Measurements from ENCODE around the gene CEP131. TPM values are rescaled to one million over a fixed set of nuclear protein-coding genes. Genes with fewer than 3 reads are reported as not detected.

CEP131 gene
- total and polyA plus RNA-seq, 2 of the 8 experiments (the other 6 are each of a cell fraction or from before 2014, with no cell fraction given) = 5.9 to 23.2 TPM

GRCh38 chr17:81169870-81170309 lies 52.9 kb downstream of the CEP131 start (continued):
- TF ChIP-seq RXRA (IDR thresholded peaks at IDR 0.05; ENCODE audit: insufficient read depth, low read depth, low read length) (no peak), POLR2A (IDR thresholded peaks at IDR 0.05; ENCODE audit: control extremely low read depth in 1 of 2, low read depth in 2 of 2, low read length in 2 of 2) (no peak), HDAC2 (IDR thresholded peaks at IDR 0.05; ENCODE audit: borderline replicate concordance in 1 of 2, low read depth in 2 of 2, low read length in 2 of 2) (no peak), BACH1 (IDR thresholded peaks at IDR 0.05; ENCODE audit: low read length) (no peak), KDM5A (IDR thresholded peaks at IDR 0.05; ENCODE audit: low read length) (no peak), RFX5 (IDR thresholded peaks at IDR 0.05; ENCODE audit: borderline replicate concordance, low read depth, low read length) (no peak), EGR1 (IDR thresholded peaks at IDR 0.05; ENCODE audit: borderline replicate concordance, low read depth, low read length) (no peak), PHF8 (conservative IDR thresholded peaks at IDR 0.05; ENCODE audit: low read depth, low read length) (no peak)
- TF ChIP-seq, protein P1, sequence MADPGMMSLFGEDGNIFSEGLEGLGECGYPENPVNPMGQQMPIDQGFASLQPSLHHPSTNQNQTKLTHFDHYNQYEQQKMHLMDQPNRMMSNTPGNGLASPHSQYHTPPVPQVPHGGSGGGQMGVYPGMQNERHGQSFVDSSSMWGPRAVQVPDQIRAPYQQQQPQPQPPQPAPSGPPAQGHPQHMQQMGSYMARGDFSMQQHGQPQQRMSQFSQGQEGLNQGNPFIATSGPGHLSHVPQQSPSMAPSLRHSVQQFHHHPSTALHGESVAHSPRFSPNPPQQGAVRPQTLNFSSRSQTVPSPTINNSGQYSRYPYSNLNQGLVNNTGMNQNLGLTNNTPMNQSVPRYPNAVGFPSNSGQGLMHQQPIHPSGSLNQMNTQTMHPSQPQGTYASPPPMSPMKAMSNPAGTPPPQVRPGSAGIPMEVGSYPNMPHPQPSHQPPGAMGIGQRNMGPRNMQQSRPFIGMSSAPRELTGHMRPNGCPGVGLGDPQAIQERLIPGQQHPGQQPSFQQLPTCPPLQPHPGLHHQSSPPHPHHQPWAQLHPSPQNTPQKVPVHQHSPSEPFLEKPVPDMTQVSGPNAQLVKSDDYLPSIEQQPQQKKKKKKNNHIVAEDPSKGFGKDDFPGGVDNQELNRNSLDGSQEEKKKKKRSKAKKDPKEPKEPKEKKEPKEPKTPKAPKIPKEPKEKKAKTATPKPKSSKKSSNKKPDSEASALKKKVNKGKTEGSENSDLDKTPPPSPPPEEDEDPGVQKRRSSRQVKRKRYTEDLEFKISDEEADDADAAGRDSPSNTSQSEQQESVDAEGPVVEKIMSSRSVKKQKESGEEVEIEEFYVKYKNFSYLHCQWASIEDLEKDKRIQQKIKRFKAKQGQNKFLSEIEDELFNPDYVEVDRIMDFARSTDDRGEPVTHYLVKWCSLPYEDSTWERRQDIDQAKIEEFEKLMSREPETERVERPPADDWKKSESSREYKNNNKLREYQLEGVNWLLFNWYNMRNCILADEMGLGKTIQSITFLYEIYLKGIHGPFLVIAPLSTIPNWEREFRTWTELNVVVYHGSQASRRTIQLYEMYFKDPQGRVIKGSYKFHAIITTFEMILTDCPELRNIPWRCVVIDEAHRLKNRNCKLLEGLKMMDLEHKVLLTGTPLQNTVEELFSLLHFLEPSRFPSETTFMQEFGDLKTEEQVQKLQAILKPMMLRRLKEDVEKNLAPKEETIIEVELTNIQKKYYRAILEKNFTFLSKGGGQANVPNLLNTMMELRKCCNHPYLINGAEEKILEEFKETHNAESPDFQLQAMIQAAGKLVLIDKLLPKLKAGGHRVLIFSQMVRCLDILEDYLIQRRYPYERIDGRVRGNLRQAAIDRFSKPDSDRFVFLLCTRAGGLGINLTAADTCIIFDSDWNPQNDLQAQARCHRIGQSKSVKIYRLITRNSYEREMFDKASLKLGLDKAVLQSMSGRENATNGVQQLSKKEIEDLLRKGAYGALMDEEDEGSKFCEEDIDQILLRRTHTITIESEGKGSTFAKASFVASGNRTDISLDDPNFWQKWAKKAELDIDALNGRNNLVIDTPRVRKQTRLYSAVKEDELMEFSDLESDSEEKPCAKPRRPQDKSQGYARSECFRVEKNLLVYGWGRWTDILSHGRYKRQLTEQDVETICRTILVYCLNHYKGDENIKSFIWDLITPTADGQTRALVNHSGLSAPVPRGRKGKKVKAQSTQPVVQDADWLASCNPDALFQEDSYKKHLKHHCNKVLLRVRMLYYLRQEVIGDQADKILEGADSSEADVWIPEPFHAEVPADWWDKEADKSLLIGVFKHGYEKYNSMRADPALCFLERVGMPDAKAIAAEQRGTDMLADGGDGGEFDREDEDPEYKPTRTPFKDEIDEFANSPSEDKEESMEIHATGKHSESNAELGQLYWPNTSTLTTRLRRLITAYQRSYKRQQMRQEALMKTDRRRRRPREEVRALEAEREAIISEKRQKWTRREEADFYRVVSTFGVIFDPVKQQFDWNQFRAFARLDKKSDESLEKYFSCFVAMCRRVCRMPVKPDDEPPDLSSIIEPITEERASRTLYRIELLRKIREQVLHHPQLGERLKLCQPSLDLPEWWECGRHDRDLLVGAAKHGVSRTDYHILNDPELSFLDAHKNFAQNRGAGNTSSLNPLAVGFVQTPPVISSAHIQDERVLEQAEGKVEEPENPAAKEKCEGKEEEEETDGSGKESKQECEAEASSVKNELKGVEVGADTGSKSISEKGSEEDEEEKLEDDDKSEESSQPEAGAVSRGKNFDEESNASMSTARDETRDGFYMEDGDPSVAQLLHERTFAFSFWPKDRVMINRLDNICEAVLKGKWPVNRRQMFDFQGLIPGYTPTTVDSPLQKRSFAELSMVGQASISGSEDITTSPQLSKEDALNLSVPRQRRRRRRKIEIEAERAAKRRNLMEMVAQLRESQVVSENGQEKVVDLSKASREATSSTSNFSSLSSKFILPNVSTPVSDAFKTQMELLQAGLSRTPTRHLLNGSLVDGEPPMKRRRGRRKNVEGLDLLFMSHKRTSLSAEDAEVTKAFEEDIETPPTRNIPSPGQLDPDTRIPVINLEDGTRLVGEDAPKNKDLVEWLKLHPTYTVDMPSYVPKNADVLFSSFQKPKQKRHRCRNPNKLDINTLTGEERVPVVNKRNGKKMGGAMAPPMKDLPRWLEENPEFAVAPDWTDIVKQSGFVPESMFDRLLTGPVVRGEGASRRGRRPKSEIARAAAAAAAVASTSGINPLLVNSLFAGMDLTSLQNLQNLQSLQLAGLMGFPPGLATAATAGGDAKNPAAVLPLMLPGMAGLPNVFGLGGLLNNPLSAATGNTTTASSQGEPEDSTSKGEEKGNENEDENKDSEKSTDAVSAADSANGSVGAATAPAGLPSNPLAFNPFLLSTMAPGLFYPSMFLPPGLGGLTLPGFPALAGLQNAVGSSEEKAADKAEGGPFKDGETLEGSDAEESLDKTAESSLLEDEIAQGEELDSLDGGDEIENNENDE (IDR thresholded peaks at IDR 0.05; ENCODE audit: insufficient replicate concordance, low read length) = no peak

Measured in H1 (cell line).